Lung (tissue), 12 donors: ENCODE data around the gene SLCO3A1. TPM values are rescaled to one million over a fixed set of nuclear protein-coding genes. Genes with fewer than 3 reads are reported as not detected.

Experiments used
- ATAC-seq: fragments of 200-7000 bp; cut with Tn5 transposase; one replicate; pipeline ENCODE4 v1.9.1; 2020; ENCODE audit warnings: moderate number of reproducible peaks; ENCODE audit not compliant: insufficient read depth, low FRiP score
- DNase-seq, 3 donors: peaks; one replicate each; pipeline ENCODE4 v3.0.0-alpha.2; 2013 to 2017
- H3K27ac ChIP-seq, 2 donors: one replicate each; pipeline ENCODE4 v1.5.1; 2013; ENCODE audit warnings: mild to moderate bottlenecking in 2 of 2, moderate library complexity in 2 of 2, control low read depth in 1 of 2, inconsistent platforms in 1 of 2, low read depth in 1 of 2, low read length in 1 of 2
- H3K27me3 ChIP-seq, 3 donors: one replicate each; pipeline ENCODE4 v1.5.1; 2013; ENCODE audit warnings: low read length in 2 of 3; ENCODE audit not compliant: control insufficient read depth in 3 of 3, insufficient read depth in 3 of 3
- H3K36me3 ChIP-seq, 4 donors: one replicate each; pipeline ENCODE4 v1.5.1; 2013; ENCODE audit warnings: low read length in 4 of 4, mild to moderate bottlenecking in 1 of 4, moderate library complexity in 1 of 4; ENCODE audit not compliant: control insufficient read depth in 4 of 4, insufficient read depth in 4 of 4
- H3K4me1 ChIP-seq, 5 donors: one replicate each; pipeline ENCODE4 v1.5.1; 2013; ENCODE audit warnings: low read length in 5 of 5, mild to moderate bottlenecking in 2 of 5, moderate library complexity in 1 of 5; ENCODE audit not compliant: control insufficient read depth in 5 of 5, insufficient read depth in 5 of 5
- H3K4me3 ChIP-seq: one replicate; pipeline ENCODE4 v1.5.1; 2013; ENCODE audit warnings: mild to moderate bottlenecking, control low read depth, moderate library complexity
- H3K9ac ChIP-seq, 2 donors: one replicate each; pipeline ENCODE4 v1.5.1; 2013; ENCODE audit warnings: low read length in 2 of 2, control low read depth in 1 of 2; ENCODE audit not compliant: insufficient read depth in 1 of 2
- H3K9me3 ChIP-seq, 4 donors: one replicate each; pipeline ENCODE4 v1.5.1; 2013; ENCODE audit warnings: low read length in 3 of 4, mild to moderate bottlenecking in 1 of 4, moderate library complexity in 1 of 4; ENCODE audit not compliant: control insufficient read depth in 4 of 4, insufficient read depth in 3 of 4
- CTCF ChIP-seq: IDR thresholded peaks from 2 replicates; pipeline ENCODE4 v1.5.1; 2012; ENCODE audit warnings: mild to moderate bottlenecking; ENCODE audit errors: control extremely low read depth, extremely low read depth
- WGBS, 2 donors: extraction: QIAGEN DNeasy Blood & Tissue Kit; methylation state at CpG; one replicate each; pipeline ENCODE4 v1.1.7; 2013; 5-methylcytosine and 5-hydroxymethylcytosine counted together
- polyA plus RNA-seq, 2 donors: library from polyadenylated mRNA; stranded (reverse); fragments of 200-250 nt; gene quantifications; one replicate each; pipeline ENCODE4 v1.2.1, GENCODE V29; 2013
- total RNA-seq, 2 donors: library from RNA; depleted of rRNA in 1 of 2; stranded (reverse); fragments of >200 nt in 1 of 2; gene quantifications; one replicate each; pipeline ENCODE4 v1.2.1, GENCODE V29; 2014 to 2021
- donor health status: control.
- donor health status: control.
- donor health status: Bipolar disorder and iron deficiency.
- donor health status: healthy.
- donor health status: DM: yes; HTN: yes; CAD: no.

SLCO3A1 gene
- total and polyA plus RNA-seq, 4 donors = 20.5 to 56.3 (median 33.5) TPM

GRCh38 chr15:91816942-91817341 lies 36.6 kb upstream of the SLCO3A1 start:
- no peak for TF ChIP-seq CTCF
- H3K9ac ChIP-seq = no peak overlapping the region
- H3K4me1 ChIP-seq = no peaks in the 10 kb centered on the region
- no peaks in the 10 kb centered on the region for H3K27me3 ChIP-seq
- no peaks in the 10 kb centered on the region for H3K36me3 ChIP-seq
- H3K9me3 ChIP-seq = peaks cover 0 to 11% (median 7%) of the 10 kb centered on the region in 4 donors
- H3K4me3 ChIP-seq = no peak overlapping the region
- DNase-seq (no peak), ATAC-seq (no peak)
- no peak overlapping the region for H3K27ac ChIP-seq
- WGBS, 2 donors = 90 to 92% methylated on average over 3 of the region's 3 CpGs

- ATAC-seq = no peak
- Histone ChIP-seq H3K27me3 (no peaks in the 10 kb centered on the region), H3K27ac (no peak overlapping the region), H3K36me3 (no peaks in the 10 kb centered on the region), H3K4me3 (no peak overlapping the region), H3K9ac (no peak overlapping the region), H3K4me1 (peaks cover 0 to 8% (median 0%) of the 10 kb centered on the region in 5 donors), H3K9me3 (peaks cover 0 to 2% (median 0%) of the 10 kb centered on the region in 4 donors)
- WGBS, 2 donors = 92% methylated on average over 5 of the region's 5 CpGs
- no peak for DNase-seq
- no peak for TF ChIP-seq CTCF
These were observed 32.0 kb upstream of the SLCO3A1 start for GRCh38 chr15:91821458-91821857.

GRCh38 chr15:91824256-91824655 lies 29.3 kb upstream of the SLCO3A1 start:
- no peak for TF ChIP-seq CTCF
- Histone ChIP-seq H3K27ac (peak overlapping the region in 1 of 2 donors; percentile 91), H3K4me1 (peaks cover 0 to 8% (median 0%) of the 10 kb centered on the region in 5 donors), H3K9me3 (peaks cover 0 to 2% (median 0%) of the 10 kb centered on the region in 4 donors), H3K4me3 (no peak overlapping the region), H3K36me3 (no peaks in the 10 kb centered on the region), H3K9ac (no peak overlapping the region), H3K27me3 (no peaks in the 10 kb centered on the region)
- no peak for ATAC-seq
- WGBS, 2 donors = 66 to 73% methylated on average over 3 of the region's 3 CpGs
- DNase-seq = peak; percentile 75 to 86 (median 86)

- Histone ChIP-seq H3K9me3 (no peaks in the 10 kb centered on the region), H3K9ac (no peak overlapping the region), H3K27ac (no peak overlapping the region), H3K4me3 (no peak overlapping the region), H3K27me3 (no peaks in the 10 kb centered on the region), H3K4me1 (peaks cover 0 to 8% (median 0%) of the 10 kb centered on the region in 5 donors), H3K36me3 (no peaks in the 10 kb centered on the region)
- TF ChIP-seq CTCF = no peak
- DNase-seq (no peak), ATAC-seq (no peak)
- 45 to 60% methylated on average over 5 of the region's 5 CpGs for WGBS, 2 donors
These were observed 27.1 kb upstream of the SLCO3A1 start for GRCh38 chr15:91826443-91826842.
